Measurements from ENCODE around the gene RBMS3. TPM values are rescaled to one million over a fixed set of nuclear protein-coding genes. Genes with fewer than 3 reads are reported as not detected.
"Not testable (repeated sequence)": the region's sequence is repeated elsewhere in the genome, so short reads cannot be mapped to it uniquely, and the experiment has no call there.

Gene RBMS3
- total RNA-seq: 49.0 TPM
- long read RNA-seq, full-length matches to known transcripts: 11 of 60 reads
- long read RNA-seq, partial matches to known transcripts: 7 of 60 reads
- long read RNA-seq, other reads (novel, unspliced or antisense): 42 of 60 reads

- intact Hi-C loops (cut with DNase I): loop anchor here (2.0 to 5.0 kb wide), 8 partner anchors 50 to 476 kb away; no protein-coding TSS in a partner anchor
- peak; percentile 89 for DNase-seq (ENCODE audit: low spot score)
Observed at GRCh38 chr3:29280404-29281093, at the start of gene RBMS3. Gene RBMS3, plus strand, starts transcription at chr3:29281071.

DNA sequence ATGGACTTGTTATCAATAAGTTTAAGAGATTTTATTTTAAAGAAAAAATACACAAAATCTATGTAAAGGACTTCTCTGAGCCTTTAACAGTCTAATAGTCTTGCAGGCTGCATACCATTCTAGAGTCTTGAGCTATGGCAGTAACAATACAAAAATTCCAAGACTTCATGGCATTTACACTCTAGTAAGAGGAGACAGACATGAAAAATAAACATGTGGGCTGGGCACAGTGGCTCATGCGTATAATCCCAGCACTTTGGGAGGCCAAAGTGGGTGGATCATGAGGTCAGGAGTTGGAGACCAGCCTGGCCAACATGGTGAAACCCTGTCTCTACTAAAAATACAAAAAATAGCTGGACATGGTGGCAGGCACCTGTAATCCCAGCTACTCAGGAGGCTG is 47.7 kb upstream of the RBMS3 start:
- DNase-seq (ENCODE audit: low spot score); intact Hi-C loops (cut with DNase I): not testable (repeated sequence)

DNA sequence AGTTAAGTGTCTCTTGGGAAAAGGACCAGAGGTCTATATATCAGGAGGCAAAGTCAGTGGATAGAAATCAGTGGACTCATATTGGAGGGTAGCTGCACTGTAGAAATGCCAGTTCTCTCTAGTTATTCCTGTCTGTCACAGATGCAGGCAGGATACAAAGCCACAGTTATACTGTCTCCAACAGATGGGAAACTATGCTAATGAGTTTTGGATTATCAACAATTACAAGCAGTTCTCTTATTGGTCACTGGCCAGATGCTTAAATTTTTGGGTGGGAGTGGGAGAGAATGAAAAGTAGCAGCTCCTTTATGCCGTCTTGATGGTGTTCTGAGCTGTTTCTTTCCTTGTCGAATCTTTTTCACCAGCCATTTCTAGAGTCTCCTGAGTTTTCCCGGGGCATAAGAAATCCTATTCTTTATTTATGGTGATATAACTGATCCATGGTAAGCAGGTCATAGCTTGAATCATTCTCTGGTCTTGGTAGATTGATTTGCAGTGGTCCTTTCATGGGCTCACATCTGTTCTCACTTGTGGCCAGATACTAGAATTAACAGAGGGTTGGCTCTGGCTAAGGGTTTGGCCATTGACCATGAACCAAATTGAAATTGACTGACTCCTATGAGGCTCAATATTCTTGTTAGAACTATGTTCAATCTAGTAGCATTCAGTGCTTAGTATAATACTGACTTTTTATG is 44.6 kb upstream of the RBMS3 start:
- intact Hi-C loops (cut with DNase I): no loop called here

DNA sequence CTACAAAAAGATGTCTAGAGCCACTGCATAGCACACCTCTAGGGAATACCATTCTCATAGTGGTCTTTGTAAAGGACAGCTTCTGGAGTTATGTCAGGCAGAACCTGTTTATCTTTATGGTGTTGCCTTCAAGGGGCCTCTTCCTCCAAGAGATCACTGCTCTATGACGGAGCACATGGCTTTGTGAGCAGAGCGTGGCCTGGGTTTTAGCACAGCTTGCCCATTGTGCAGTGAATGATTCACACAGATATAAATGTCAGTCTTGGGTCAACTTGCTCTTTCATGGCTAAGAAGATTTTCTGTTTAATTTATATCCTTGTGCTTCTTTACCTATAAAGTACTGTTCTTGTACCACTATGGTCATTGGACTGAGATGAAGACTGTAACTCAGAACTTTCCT is 41.5 kb upstream of the RBMS3 start:
- intact Hi-C loops (cut with DNase I): no loop called here
- DNase-seq (ENCODE audit: low spot score): no peak

More for the DNA sequence above, 44.6 kb upstream of the RBMS3 start:
- DNase-seq (ENCODE audit: low spot score): no peak

- intact Hi-C loops (cut with DNase I): no loop called here
- DNase-seq (ENCODE audit: low spot score): no peak
Observed at GRCh38 chr3:29240248-29240647, 40.6 kb upstream of the RBMS3 start.

DNA sequence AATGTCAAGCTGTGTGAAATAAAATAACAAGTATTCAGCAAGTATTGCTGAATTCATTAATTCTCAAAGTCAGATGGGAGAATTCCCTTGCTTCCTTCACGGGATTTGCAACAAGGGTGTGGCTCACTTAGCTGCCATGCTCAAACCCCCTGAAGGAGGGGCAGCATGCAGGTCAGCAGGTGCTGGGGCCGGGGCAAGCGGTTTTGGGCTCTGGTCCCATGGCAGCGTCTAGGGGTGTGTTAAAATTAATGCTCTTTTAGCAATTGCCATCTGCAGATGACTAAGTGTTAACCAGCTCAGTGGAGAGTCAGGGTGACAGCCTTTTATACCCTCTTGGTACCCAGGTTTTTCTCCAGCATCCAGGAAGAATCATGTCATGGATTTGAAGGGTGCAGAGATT is 40.0 kb upstream of the RBMS3 start:
- intact Hi-C loops (cut with DNase I): no loop called here
- no peak for DNase-seq (ENCODE audit: low spot score)

- DNase-seq (ENCODE audit: low spot score): no peak
- intact Hi-C loops (cut with DNase I): no loop called here
Observed at GRCh38 chr3:29241855-29242254, 39.0 kb upstream of the RBMS3 start.

- DNase-seq (ENCODE audit: low spot score): no peak
- intact Hi-C loops (cut with DNase I): no loop called here
Observed at GRCh38 chr3:29242296-29242695, 38.6 kb upstream of the RBMS3 start.

- intact Hi-C loops (cut with DNase I): no loop called here
- DNase-seq (ENCODE audit: low spot score): no peak
Observed at GRCh38 chr3:29245441-29245840, 35.4 kb upstream of the RBMS3 start.

GRCh38 chr3:29247088-29247745 is 33.7 kb upstream of the RBMS3 start:
- intact Hi-C loops (cut with DNase I): no loop called here
- no peak for DNase-seq (ENCODE audit: low spot score)

DNA sequence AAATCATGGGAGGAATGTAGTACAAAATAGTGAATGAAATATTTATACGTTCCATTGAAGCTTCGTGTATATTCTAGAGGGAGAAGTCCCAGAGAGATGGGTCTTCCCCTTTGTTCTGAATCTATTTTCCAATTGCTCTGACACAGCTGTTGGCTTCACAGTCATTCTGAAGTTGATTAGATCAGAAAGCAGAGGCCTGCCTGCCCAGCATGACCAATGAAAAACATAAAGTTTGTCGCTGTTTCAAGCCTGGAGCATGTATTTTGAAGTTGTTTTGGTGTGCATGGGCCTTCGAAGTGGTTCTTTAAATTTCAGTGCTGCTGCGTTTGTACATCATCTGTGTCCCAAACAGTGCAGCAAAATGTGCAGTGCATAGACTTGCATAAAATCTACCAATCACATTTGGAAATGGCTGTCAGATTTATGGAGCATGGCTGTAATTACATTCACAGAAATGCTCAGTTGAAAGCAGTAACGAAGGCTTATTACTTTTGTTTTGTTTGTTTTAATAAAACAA is 31.0 kb upstream of the RBMS3 start:
- DNase-seq (ENCODE audit: low spot score): no peak
- intact Hi-C loops (cut with DNase I): no loop called here

DNA sequence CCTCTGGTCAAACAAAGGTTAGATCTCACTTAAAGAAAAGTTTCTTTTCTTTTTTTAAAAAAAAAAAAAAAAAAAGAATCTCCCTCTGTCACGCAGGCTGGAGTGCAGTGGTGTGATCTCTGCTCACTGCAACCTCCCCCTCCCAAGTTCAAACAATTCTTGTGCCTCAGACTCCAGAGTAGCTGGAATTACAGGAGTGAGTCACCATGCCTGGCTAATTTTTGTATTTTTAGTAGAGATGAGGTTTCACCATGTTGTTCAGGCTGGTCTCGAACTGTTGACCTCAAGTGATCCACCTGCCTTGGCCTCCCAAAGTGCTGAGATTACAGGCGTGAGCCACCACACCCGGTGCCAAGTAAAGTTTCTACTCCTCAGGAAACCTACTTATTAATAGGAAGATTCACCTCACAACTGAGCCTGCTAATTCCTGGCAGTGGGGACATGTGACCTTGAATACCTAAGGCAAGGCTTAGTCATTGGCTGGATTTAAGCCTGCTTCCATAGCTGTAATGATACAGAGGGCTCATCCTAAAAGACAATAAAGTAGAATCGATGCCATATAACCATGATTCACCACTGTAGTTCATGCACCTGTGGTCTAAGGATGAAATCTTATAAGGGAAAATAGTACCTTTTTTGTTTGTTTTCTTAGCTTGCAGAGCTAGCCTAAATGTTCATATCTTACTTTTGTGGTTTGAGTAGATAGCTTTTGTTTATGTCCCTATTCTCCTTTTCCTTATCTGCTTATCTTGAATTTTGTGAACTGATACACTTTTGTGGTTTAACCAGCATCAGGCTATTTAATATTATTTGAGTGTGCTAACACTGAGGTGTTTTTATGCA is 24.8 kb upstream of the RBMS3 start:
- intact Hi-C loops (cut with DNase I): no loop called here
- DNase-seq (ENCODE audit: low spot score): no peak

DNA sequence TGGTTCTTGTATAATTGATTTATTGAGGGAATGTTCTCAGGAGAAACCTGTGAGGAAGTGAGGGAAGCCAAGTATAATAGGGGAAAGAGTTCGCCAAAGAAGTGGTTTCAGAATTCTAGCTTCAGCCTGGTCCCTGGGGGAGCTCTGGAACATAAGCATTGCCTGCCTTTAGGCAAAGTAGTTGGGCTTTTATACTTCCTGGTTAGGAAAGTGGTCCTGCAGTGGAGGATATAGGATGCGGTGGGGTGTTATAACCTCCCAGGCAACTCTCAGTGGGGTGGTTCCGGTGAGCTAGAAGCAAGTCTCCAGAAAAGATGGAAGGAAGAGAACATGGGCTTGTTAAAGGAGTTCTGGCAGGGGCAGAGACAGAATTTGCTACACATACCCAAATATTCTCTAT is 22.7 kb upstream of the RBMS3 start:
- intact Hi-C loops (cut with DNase I): no loop called here
- DNase-seq (ENCODE audit: low spot score): no peak

GRCh38 chr3:29261119-29261518 is 19.8 kb upstream of the RBMS3 start:
- intact Hi-C loops (cut with DNase I): no loop called here
- no peak for DNase-seq (ENCODE audit: low spot score)

GRCh38 chr3:29263476-29263875 is 17.4 kb upstream of the RBMS3 start:
- intact Hi-C loops (cut with DNase I): no loop called here

DNA sequence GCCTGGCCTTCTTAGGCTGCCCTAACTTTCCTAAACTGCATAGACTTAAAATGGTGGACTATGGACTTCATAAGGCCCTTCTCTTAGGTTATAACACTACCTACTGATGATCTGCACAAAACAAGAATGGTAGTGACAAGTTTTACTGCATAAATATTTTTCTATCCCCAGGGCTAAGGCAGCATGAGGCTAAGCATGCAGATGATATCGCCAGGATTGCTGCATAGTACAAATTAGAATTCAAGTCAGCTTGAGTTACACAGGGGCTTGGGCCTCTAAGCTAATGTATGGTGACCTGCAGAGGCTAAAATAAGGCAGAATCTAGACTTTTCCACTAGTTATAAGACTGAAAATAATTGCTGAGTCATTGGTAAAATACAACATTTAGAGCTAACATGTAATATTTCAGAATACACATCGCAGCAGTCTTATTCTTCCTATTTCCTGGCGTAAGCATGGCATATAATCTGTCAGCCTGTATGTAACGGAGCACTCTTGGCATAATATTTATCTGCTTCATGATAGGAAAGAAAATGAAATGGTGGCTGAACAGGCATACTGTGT is 15.3 kb upstream of the RBMS3 start:
- DNase-seq (ENCODE audit: low spot score): no peak
- intact Hi-C loops (cut with DNase I): no loop called here

More at GRCh38 chr3:29263476-29263875, 17.4 kb upstream of the RBMS3 start:
- DNase-seq (ENCODE audit: low spot score): no peak

- no peak for DNase-seq (ENCODE audit: low spot score)
- intact Hi-C loops (cut with DNase I): no loop called here
Observed at GRCh38 chr3:29267226-29267625, 13.6 kb upstream of the RBMS3 start.

DNA sequence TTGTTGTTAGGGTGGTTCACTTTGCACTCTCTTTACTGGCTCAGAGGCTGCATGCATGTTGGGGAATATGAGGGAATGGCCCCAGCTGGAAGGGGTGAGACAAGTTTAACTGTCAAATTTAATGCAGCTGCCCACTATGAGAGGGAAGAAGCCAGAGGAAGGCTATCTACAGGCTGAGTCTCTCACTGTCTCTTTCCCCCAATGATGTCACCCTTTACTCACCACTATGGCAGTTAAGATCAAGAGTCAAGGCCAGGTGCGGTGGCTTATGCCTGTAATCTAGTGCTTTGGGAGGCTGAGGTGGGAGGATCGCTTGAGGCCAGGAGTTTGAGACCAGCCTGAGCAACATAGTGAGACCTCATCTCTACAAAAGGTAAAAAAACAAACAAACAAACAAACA is 12.2 kb upstream of the RBMS3 start:
- DNase-seq (ENCODE audit: low spot score): no peak
- intact Hi-C loops (cut with DNase I): no loop called here

DNA sequence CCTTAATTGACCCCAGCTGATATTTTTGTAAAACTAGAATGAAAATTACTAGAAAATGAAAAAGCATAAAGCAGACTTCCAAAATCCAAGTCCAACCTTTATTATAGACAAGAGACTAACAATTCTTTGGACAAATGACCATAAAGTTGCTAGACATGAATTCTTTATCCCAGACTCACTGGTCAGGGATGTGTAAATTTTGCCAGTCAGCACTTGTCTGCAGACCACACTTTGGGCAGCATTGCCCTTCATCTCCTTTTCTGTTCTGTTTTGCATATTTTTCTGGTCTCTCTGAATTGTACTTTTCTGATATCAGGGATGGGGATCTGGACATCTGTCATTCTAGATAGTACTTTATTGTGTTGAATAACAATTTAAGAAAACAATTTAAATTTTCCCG is 10.1 kb upstream of the RBMS3 start:
- no peak for DNase-seq (ENCODE audit: low spot score)
- intact Hi-C loops (cut with DNase I): no loop called here
